HepG2 (cell line): ENCODE measurements around the gene PDIA4. TPM values are rescaled to one million over a fixed set of nuclear protein-coding genes. Genes with fewer than 3 reads are reported as not detected.

Experiments used
- ATAC-seq: fragments of 200-7000 bp; cut with Tn5 transposase; 3 replicates; pipeline ENCODE4 v1.9.1; 2020; ENCODE audit warnings: mild to moderate bottlenecking, moderate library complexity
- BruUV-seq: library from RNA; stranded (reverse); fragments of 400-500 nt; replicated peaks from 2 replicates; lab custom pipeline; 2021; lab: Mats Ljungman, UMichigan
- CTCF ChIA-PET: fragments of 300-600 bp; formaldehyde crosslinking; extraction: SDS; loops from one replicate; lab custom pipeline; 2021; ENCODE audit warnings: low total read pairs, inconsistent platforms, low intra/inter-chr PET ratio; lab: Yijun Ruan, JAX
- POLR2A ChIA-PET: fragments of 350-600 bp; sonication (Branson Sonifier 250); formaldehyde crosslinking; loops from one replicate; lab custom pipeline; 2020; ENCODE audit warnings: antibody characterized with exemption, inconsistent platforms; lab: Yijun Ruan, JAX
- DNase-seq: peaks from one replicate; pipeline ENCODE4 v3.0.0-alpha.2; 2015; ENCODE audit warnings: low spot score
- FAIRE-seq: peaks from 3 replicates; lab custom pipeline; 2011; peaks lifted over from hg19 to GRCh38; lab: Jason Lieb, UNC
- H2AFZ ChIP-seq: one replicate; pipeline ENCODE4 v1.6.1; 2011; ENCODE audit warnings: low read length, inconsistent platforms
- H3K27ac ChIP-seq: fragments of 300-600 bp; 3 replicates; pipeline ENCODE4 v1.8.0; 2011; ENCODE audit warnings: mixed run types, mild to moderate bottlenecking, mixed read lengths, low read length, inconsistent platforms; ENCODE audit not compliant: insufficient read depth; ENCODE audit errors: extremely low read length
- H3K27me3 ChIP-seq, 2 experiments: fragments of 200-600 bp in 1 of 2; 2 replicates in 1 of 2; 3 replicates in 1 of 2; pipeline versions ENCODE4 v1.6.0 to v1.8.0; 2011; ENCODE audit warnings: low read length in 2 of 2, mild to moderate bottlenecking in 2 of 2, moderate library complexity in 2 of 2, inconsistent platforms in 1 of 2; ENCODE audit not compliant: insufficient read depth in 2 of 2, control insufficient read depth in 1 of 2
- H3K36me3 ChIP-seq, 2 experiments: fragments of 200-600 bp in 1 of 2; replicated peaks in 1 of 2; 2 replicates in 1 of 2; 3 replicates in 1 of 2; pipeline versions ENCODE4 v1.5.1 to v1.8.0; 2011; ENCODE audit warnings: low read length in 2 of 2, inconsistent platforms in 1 of 2; ENCODE audit not compliant: insufficient read depth in 2 of 2, control insufficient read depth in 1 of 2
- H3K4me1 ChIP-seq: 2 replicates; pipeline ENCODE4 v1.5.1; 2012; ENCODE audit warnings: low read length, inconsistent platforms; ENCODE audit not compliant: insufficient read depth
- H3K4me2 ChIP-seq: 2 replicates; pipeline ENCODE4 v1.6.0; 2011; ENCODE audit warnings: low read depth, low read length, inconsistent platforms
- H3K4me3 ChIP-seq, 3 experiments: fragments of 200-600 bp in 1 of 3; sonication (generic), shearing (Covaris generic) in 1 of 3; replicated peaks in 1 of 3; 2 replicates each; pipeline ENCODE4 v1.5.1; 2011 to 2016; ENCODE audit warnings: low read length in 3 of 3, inconsistent platforms in 2 of 3, low read depth in 2 of 3, mild to moderate bottlenecking in 2 of 3, control low read depth in 1 of 3, mixed read lengths in 1 of 3; ENCODE audit not compliant: insufficient read depth in 1 of 3
- H3K79me2 ChIP-seq: one replicate; pipeline ENCODE4 v1.6.1; 2011; ENCODE audit warnings: low read length, inconsistent platforms; ENCODE audit not compliant: insufficient read depth
- H3K9ac ChIP-seq: 2 replicates; pipeline ENCODE4 v1.6.0; 2011; ENCODE audit warnings: mild to moderate bottlenecking, low read depth, low read length, inconsistent platforms; ENCODE audit not compliant: insufficient read depth
- H3K9me3 ChIP-seq: 2 replicates; pipeline ENCODE4 v1.5.1; 2012; ENCODE audit warnings: mild to moderate bottlenecking, low read length
- H4K20me1 ChIP-seq: 2 replicates; pipeline ENCODE4 v1.6.0; 2011; ENCODE audit warnings: inconsistent platforms, mild to moderate bottlenecking, low read length, moderate library complexity; ENCODE audit not compliant: insufficient read depth
- HNRNPUL1 ChIP-seq: fragments of 200-400 bp; formaldehyde crosslinking; IDR thresholded peaks from 2 replicates; pipeline ENCODE4 v1.6.1; 2017; ENCODE audit warnings: low read depth, mild to moderate bottlenecking, low read length, moderate library complexity
- THAP11 ChIP-seq: IDR thresholded peaks from 2 replicates; pipeline ENCODE4 v1.6.1; 2016; ENCODE audit warnings: missing biosample characterization, missing genetic modification reagents
- ZNF792 ChIP-seq: IDR thresholded peaks from 2 replicates; pipeline ENCODE4 v1.6.1; 2016
- WGBS: methylation state at CpG from one replicate; pipeline ENCODE4 v1.1.6; 2017; ENCODE audit warnings: low lambda C conversion rate; 5-methylcytosine and 5-hydroxymethylcytosine counted together
- in situ Hi-C: cut with HindIII; loops from 2 replicates; pipeline ENCODE4 v1.10.0; 2017; ENCODE audit warnings: low pct_unique_long_range_greater_than_20kb; ENCODE audit not compliant: extremely low pct_ligation_motif_present
- intact Hi-C: fragments of 100-400 bp; cut with micrococcal nuclease; formaldehyde crosslinking; loops from one replicate; pipeline ENCODE4 v1.10.0; 2022; ENCODE audit not compliant: unreplicated experiment
- polyA plus RNA-seq, 8 experiments: library from polyadenylated mRNA; depleted of rRNA in 3 of 8; stranded (reverse) in 7 of 8; unstranded in 1 of 8; fragments of >200 nt; fragmentation: Illumina TruSeq in 4 of 8; extraction: Trizol in 4 of 8; gene quantifications; 2 replicates each; pipeline versions ENCODE4 v1.2.1 to v1.2.3, GENCODE V29; 2011 to 2016; ENCODE audit warnings: low read depth in 4 of 8, missing spikeins in 1 of 8, mixed read lengths in 1 of 8; ENCODE audit not compliant: insufficient read depth in 1 of 8
- total RNA-seq, 5 experiments: library from RNA; depleted of rRNA; stranded (reverse); fragments of >200 nt; fragmentation: Illumina TruSeq; extraction: Trizol; gene quantifications; 2 replicates each; pipeline ENCODE4 v1.2.3, GENCODE V29; 2016; ENCODE audit warnings: low read depth in 1 of 5
- TF ChIP-seq, protein P1 (sequence below): sonication (generic); formaldehyde crosslinking; IDR thresholded peaks from 2 replicates; pipeline ENCODE4 v1.5.1; 2020; ENCODE audit warnings: mild to moderate bottlenecking, missing genetic modification reagents

PDIA4 gene
- total and polyA plus RNA-seq, 2 of the 13 experiments (the other 11 are each of a cell fraction or from before 2014, with no cell fraction given) = 278 to 402 TPM

DNA sequence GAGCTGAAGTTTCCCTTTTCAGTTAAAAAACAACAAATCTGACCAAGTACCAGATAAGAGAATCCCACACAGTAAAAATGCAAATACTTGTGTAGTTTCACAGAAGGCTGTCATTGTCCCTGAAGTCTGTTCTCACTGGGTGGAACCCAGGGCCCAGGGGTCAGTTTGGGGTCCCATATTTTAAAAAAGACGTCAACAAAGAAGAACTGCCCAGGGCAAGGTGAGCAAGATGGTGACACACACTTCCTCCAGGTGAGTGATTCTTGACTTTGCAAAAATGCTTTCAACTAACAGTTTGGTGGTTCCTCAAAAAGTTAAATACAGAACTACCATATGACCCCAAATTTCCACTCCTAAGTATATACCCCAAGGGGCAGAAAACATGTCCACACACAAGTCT lies 36.8 kb downstream of the PDIA4 start:
- no peak for TF ChIP-seq HNRNPUL1
- TF ChIP-seq THAP11 (CRISPR knock-in tag) = no peak
- no peak for TF ChIP-seq ZNF792
- TF ChIP-seq, protein P1, sequence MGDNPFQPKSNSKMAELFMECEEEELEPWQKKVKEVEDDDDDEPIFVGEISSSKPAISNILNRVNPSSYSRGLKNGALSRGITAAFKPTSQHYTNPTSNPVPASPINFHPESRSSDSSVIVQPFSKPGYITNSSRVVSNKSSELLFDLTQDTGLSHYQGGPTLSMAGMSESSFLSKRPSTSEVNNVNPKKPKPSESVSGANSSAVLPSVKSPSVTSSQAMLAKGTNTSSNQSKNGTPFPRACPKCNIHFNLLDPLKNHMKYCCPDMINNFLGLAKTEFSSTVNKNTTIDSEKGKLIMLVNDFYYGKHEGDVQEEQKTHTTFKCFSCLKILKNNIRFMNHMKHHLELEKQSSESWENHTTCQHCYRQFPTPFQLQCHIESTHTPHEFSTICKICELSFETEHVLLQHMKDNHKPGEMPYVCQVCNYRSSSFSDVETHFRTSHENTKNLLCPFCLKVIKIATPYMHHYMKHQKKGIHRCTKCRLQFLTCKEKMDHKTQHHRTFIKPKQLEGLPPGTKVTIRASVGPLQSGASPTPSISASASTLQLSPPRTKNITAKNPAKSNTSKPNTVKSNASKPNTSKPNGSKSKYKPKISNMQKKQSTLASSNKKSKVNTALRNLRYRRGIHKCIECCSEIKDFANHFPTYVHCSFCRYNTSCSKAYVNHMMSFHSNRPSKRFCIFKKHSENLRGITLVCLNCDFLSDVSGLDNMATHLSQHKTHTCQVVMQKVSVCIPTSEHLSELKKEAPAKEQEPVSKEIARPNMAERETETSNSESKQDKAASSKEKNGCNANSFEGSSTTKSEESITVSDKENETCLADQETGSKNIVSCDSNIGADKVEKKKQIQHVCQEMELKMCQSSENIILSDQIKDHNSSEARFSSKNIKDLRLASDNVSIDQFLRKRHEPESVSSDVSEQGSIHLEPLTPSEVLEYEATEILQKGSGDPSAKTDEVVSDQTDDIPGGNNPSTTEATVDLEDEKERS (CRISPR knock-in tag) = no peak
- ChIA-PET POLR2A (no interaction called here), CTCF (no interaction called here)
- Histone ChIP-seq H3K4me3 (no peak overlapping the region), H3K27me3 (peaks cover 0 to 3% of the 10 kb centered on the region in 2 experiments; a peak in 2 of 5 replicates), H3K9me3 (no peaks in the 10 kb centered on the region), H2AFZ (no peak overlapping the region), H3K4me1 (peaks cover 33% of the 10 kb centered on the region), H3K36me3 (no peaks in the 10 kb centered on the region), H3K27ac (no peak overlapping the region), H3K9ac (no peak overlapping the region), H4K20me1 (no peaks in the 10 kb centered on the region), H3K79me2 (no peaks in the 10 kb centered on the region), H3K4me2 (no peak overlapping the region)
- no TSS peak for BruUV-seq
- intact Hi-C loops (no loop called here), in situ Hi-C loops (no loop called here)
- ATAC-seq (no peak), FAIRE-seq (no peak), DNase-seq (no peak)
- WGBS = 0% methylated on average over 1 of the region's 1 CpG
